H1 (cell line): ENCODE results near the gene SLC43A3. TPM values are rescaled to one million over a fixed set of nuclear protein-coding genes. Genes with fewer than 3 reads are reported as not detected.

Experiments
- FOSL1 ChIP-seq: IDR thresholded peaks from 2 replicates; pipeline ENCODE4 v1.6.1; 2011; ENCODE audit warnings: mild to moderate bottlenecking, low read depth, low read length, moderate library complexity; ENCODE audit not compliant: insufficient read depth
- polyA plus RNA-seq, 7 experiments: library from polyadenylated mRNA; depleted of rRNA in 3 of 7; stranded (reverse) in 5 of 7; unstranded in 2 of 7; fragments of >200 nt in 5 of 7; fragments of 200-250 nt in 2 of 7; gene quantifications; 1 replicate in 5 of 7; 2 replicates in 1 of 7; 4 replicates in 1 of 7; pipeline versions ENCODE4 v1.2.1 to v1.2.3, GENCODE V29; 2011 to 2013; ENCODE audit warnings: missing spikeins in 2 of 7, mixed read lengths in 2 of 7
- total RNA-seq: library from RNA; stranded (reverse); fragmentation: NEBNext Ultra II Directional; extraction: Animal tissue kit (Norgen Biotek cat#: 25700); gene quantifications from 2 replicates; pipeline ENCODE4 v1.2.1, GENCODE V29; 2021

The SLC43A3 gene
- total and polyA plus RNA-seq, 2 of the 8 experiments (the other 6 are each of a cell fraction or from before 2014, with no cell fraction given), result 31.8 to 67.8 TPM

DNA sequence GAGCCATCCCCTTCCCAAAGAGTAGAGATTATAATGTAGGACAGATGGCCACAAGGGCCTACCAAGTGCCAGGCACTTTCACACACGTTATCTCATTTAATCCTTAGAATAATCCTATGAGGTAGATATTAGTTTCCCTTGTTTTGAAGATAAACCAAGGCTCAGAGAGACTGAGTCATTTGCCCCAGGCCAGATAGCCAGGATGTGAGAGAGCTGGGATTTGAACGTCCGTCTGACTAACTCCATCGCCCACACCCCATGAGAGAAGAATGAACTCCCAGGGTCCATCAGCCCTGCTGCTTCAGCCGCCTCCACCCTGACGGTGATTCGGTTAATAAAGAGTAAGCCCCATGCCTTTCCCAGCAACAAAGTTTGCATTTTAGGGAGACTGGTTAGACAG is 56.7 kb downstream of the SLC43A3 start (continued):
- TF ChIP-seq FOSL1, result no peak
- TF ChIP-seq, all 59 proteins: peak for 0
